Occipital lobe (tissue), 2 donors: ENCODE measurements around the gene RAP2A. TPM values are rescaled to one million over a fixed set of nuclear protein-coding genes. Genes with fewer than 3 reads are reported as not detected.

Source experiments
- DNase-seq: peaks from one replicate; lab custom pipeline; 2025; lab: John Stamatoyannopoulos, UW
- total RNA-seq: library from RNA; depleted of rRNA; stranded (reverse); fragments of >200 nt; gene quantifications from one replicate; pipeline ENCODE4 v1.2.3, GENCODE V29; 2014

RAP2A gene
- total RNA-seq = 397 TPM

DNA sequence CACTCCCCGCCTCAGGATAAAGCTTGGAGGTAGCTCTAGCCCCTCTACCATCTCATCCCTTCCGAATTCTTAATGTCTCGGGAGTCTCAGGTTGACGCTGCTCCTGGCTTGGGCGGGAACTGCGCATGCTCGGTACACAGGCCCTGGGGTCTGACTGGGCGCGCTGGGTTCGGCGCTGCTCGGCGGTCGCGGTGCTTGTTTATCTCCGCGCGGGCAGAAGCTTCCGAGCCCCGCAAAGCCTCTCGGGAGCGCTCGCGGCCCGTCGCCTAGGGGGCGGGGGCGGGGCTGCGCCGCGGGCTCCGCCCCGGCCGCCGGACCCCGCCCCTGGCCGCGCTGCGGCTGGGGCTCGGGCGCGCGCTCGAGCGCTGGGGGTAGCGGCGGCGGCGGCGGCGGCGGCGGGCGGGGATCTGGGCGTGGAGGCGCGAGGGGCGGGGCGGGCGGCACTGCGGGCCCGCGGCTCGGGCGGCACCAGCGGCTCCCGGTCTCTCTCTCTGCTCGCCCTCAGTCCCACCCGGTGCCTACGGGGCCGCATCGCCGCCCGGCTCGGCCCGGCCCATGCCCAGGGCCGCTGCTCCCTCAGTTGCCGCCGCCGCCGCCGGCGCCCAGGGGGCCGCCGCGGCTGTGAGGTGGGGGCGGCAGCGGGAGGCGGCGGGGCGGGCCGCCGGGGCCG lies at the start of gene RAP2A:
Gene RAP2A (plus strand): TSS at position 443 of the 670 bp plus-strand sequence. CDS start 302 bp downstream, outside the sequence.
- peak; percentile 89 for DNase-seq

DNA sequence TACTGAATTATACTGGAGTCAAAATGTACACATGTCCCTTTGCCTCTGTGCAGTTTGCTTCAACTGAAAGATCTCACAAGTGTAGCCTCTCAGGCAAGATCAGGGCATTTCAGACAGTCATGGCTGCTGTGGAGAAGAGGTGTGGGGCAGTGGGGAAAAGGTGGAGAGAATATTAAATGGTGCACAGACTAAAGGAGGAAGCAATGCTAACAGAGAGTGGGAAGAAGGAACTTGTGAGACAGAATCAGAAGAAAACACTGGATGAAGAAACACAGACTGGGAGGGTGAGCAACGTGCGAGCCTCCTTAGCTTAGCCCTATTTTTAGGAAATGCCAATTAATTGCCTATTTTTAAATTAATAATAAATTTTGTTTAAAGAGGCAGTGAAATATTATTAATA lies 49.6 kb upstream of the RAP2A start:
- no peak for DNase-seq

DNA sequence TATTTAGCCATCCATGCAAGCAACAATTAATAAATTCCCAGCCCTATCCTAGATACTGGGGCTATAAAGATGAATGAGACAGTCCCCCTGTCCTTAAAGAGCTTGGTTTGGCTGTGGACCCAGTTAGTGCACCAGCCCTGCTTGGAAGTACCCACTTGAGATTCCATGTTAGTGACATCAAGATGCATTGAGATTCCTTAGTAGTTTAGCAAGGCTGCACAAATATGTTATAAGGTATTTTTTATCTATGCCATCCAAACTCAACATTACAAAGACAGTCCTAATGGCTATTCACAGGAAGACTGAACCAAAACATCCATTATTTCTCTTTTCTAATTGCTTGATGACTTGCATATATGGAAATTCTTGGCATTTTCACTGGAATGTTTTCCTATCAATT lies 48.8 kb upstream of the RAP2A start:
- no peak for DNase-seq

DNA sequence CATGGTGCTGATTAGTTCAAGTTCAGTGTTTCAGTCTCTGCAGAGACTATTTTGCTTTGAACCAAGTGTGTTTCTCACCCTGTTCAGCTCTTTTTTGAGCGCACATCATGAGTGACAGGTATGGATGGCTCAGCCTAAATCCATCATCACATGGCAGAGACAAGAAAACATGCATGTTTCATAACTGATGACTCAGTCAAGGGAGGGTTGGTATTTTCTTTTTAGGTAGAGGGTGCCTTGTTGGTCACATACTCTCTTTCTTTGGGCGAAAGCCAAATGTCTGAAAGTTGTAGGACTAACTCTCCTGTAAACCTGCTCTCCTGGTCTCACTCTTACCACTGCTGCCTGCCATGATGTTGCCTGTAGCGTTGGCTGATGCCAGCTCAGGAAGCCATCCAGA lies 48.1 kb upstream of the RAP2A start:
- DNase-seq = no peak

DNA sequence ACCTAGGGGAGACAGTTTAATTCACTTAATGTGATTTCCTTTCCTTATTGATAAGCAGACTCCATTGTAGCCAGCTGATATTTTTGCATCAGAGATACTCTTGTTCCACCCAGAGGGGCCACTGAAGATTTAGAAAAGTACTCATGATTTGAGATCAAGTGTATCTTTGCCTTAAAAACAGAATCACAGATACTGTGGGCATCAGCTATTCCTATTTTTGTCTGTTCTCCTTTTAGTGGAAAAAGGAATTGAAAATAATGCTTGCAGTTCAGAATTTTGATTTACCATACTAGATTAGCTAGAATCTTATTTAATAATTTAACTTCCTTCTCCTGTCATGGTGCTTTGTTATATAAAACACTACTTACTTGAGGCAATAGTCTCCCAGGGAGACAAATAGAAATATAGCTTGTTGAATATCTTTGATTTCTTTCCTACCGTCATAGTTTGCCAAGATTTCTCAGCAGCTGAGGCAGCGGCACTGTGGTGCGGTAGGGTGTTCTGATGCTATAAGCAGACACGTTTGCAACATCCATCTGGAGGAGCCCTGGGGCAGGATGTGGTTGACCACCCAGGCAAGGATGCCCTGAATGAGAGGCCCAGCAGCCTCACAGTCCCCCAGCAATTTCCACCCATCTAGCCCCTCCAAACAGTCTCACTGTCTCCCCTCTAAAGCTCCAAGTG lies 47.0 kb upstream of the RAP2A start:
- DNase-seq = no peak

DNA sequence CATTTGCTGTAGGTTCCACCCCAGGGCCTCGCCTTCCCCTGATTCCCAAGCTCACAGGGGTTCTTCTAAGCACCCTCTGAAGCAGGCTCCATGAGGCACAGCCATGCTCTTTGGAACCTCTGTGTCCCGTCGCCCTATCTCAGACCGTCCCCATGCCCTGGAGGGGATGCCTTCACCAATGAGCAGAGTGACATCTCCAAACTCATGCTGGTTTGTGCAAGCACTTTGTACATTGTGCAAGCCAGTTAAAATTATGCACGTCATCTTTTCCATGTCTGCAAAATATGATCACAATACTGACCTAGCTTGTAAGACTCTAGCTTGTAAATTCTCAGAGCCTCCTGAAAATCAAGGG lies 46.5 kb upstream of the RAP2A start:
- no peak for DNase-seq

DNA sequence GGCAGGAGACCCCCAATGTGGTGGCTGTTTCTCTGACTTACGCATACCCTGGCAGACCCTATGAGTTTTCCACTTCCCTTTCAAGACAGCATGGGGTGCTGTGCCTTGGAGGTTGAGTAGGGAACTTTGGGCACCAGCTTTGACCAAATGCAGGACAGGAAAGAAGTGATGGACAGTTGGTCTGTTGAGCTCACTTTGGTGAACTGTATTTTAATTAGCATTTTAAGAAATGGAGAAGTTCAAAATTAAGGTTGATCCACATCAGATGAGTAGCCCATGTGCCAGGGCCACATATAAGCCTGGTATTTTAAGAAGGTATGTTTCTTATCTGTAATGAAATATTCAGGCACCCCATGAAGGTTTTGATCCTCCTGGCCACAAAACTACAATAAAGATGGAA lies 46.1 kb upstream of the RAP2A start:
- DNase-seq = no peak

DNA sequence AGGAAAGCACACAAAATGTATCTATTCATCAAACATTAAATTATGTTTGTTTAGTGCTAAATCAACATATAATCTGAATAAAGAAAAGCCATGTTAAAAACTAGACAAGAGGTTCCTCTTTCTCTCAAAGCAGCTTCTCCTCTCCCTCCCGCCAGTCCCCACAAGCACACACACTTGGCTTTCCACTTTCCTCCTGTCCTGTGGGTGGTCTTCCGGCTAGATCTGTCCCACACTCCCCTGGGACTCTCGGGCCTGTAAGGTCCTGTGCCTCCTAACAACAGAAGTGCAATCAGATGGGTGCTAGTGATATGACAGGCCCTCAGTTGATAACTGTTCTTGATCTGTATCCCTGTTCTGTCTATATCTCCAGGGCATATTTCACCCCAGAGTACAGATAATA lies 45.6 kb upstream of the RAP2A start:
- no peak for DNase-seq

DNA sequence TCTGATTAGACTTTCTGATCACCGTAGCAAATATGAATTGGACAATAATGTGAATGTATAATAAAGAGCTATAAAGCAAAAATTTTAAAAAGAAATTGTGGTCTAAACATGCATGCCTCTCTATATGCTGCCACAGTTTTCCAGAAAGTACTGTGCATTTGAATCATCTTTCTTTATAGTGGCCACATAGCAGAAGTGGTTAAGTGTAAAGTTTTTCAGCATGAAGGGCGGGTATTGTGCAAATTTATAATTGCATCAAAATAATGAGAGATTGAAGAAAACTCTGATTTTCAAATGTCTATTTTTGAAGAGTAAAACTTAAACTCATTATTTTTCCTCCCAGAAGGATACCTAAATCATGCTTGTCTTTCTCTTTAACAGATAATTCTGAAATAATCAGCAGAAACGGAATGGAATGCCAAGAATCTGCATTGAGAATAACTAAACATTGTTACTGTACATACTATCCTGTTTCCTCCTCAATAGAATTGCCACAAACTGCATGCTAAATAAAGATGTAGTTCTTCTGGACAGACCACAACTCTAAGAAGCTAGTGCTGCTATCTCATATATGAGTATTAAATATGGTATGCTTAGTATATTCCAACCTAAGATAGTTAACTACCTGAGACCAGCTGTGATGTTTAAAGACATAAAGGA lies 42.9 kb upstream of the RAP2A start:
- no peak for DNase-seq

DNA sequence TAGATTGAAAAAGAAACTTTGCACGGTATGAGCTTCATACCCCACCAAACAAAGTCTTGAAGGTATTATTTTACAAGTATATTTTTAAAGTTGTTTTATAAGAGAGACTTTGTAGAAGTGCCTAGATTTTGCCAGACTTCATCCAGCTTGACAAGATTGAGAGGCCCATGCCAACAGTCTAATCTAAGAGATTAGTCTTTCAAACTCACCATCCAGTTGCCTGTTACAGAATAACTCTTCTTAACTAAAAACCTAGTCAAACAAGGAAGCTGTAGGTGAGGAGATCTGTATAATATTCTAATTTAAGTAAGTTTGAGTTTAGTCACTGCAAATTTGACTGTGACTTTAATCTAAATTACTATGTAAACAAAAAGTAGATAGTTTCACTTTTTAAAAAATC lies 41.9 kb upstream of the RAP2A start:
- no peak for DNase-seq

DNA sequence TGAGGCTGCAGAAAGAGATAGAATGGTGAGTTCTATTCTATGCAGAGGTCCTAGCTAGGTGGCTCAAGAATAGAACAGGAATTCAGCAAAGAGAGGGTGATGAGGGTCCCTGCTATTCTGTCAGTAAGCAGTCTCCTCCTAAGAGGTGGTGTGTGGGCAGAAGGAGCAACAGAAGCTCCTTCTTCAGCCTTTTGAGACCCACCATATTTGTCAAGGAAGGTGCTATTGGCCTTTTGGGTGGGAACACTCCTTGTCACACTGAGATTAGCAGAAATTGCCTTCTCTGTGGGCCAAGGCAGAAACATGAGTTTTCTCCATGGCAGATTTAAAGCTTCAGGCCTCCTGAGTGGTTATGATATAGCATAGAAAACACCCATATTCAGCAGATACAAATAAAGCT lies 39.4 kb upstream of the RAP2A start:
- no peak for DNase-seq

DNA sequence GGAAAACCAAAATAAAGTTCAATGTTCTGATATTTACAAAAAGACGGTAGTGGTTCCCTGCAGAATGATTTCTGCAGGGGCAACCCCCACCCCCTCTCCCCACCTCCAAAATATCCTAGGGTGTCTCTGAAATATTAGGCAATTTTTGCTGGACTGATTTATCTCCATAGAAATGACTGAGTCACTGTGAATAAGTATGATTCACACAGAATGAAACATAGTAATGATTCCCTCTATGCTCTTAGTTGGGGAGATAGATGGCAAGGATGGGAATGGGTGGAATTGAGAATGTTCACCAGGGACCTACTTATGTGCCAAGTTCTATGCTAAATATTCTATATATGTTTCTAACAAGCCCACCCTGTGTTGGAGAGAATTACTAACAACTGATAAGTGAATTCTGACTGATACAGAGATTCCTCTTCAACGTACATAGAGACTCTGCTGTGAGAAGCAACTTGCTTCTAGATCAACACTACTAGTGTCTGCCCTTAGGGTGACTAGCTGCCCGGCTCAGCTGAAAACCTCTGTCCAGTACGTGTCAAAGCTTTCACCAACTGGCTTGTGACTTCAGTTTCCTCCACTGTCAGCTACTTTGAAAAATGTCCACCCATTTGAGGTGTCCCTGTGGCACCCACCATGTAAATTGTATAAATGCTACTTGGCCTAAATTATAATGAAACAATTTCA lies 38.4 kb upstream of the RAP2A start:
- no peak for DNase-seq

DNA sequence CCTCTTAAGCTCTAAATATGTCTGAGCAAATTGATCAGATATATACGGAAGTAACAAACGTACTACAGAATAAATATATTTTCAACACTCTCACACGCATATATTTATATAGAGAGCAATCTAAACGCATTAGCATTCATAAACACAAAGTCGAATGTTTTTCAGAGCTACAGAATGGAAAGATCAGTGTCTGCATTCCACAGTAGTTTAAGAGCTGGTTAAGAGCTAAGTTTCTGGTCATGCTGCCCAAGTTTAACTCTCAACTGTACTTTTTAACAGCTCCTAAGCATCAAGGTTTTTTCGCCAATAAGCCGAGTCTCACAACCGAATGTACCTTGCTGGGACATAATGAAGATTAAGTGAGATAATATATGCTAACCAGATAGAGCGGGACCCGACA lies 36.7 kb upstream of the RAP2A start:
- no peak for DNase-seq

DNA sequence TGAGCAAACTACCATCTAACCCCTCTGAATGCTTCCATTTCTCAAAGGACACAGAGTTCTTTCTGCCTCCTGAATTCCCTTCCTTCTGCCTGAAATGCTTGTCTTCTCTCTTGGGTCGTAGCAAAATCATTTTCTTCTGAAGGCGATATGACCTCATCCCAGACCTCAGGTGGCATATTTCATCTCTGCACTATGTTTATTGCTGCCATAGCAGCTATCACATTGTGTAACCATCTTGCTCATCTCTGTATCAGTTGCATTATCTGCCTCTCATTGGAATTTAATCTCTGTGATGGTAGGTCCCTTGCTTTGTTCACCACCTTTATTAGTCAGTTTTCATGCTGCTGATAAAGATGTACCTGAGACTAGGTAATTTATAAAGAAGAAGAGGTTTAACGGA lies 32.5 kb upstream of the RAP2A start:
- no peak for DNase-seq

DNA sequence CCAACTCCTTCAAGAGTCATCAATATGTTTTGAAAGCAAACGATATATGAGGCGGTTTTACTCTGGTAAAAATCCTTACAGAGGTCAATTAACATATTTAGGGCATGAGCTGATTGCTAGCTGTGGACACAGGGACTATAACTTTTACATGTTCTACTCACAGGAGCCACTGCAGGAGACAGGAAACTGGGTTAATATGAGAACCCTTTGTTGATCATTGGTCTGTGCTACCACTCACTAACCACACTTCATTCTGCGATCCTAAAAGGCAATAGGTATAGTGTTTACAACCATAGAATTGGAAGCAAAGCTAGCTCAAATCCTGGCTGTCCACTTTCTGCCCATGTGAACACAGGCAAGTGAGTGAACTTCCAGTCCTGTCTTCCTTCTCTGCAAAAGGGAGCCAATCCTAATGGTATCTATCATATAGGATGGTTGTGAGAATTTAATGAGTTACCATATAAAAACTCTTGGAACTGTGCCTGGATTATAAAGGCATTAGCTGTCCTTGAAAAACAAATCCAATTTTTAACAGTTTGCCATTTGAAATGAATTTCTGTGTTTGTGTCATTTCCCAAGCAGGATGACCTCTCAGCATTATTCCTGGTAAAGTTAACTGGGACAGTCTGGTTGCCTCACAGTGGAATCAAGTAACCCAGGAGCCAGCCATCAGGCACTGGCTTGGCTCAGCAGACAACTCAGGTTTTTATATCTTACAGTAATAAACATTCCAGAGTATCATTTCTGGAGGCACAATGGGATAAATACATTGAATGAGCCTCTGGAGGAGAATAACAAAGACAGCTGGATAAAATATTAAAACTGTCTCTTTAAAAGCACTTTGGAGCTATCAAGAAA lies 29.8 kb upstream of the RAP2A start:
- DNase-seq = no peak

DNA sequence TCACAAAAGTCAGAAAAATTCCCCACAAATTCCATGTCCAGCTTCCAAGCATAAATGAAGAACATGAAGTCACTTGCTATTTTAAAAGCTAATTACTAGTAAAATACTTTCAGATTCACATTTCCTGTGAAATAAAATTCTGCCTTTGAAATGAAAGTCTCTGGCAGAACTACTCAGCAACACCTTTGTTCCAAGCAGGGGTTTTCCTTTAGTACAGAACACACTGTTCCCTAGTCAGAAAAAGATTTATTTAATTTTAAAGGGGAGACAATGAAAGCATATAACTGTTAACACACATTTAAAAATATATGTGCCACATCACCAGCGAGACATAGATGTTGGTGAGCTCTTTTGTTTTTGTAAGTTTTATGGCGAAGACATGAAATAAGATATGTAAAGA lies 26.4 kb upstream of the RAP2A start:
- DNase-seq = no peak

DNA sequence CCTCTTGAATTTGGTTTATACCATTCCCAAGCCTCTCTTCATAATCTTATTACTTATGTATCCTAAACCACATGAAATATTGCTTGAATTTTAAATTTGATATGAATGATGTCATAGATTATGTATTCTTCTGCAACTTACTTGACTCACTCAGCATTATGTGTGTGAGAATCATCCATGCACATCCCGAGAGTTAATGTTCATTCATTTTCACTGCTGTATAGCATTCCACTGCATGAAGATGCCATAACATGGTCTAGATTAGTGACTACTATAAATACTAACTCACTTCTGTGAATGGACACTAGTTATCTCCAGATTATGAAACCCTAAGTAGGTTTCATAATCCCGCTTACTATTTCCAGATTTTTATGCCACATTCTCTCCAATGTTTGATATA lies 25.0 kb upstream of the RAP2A start:
- DNase-seq = no peak

DNA sequence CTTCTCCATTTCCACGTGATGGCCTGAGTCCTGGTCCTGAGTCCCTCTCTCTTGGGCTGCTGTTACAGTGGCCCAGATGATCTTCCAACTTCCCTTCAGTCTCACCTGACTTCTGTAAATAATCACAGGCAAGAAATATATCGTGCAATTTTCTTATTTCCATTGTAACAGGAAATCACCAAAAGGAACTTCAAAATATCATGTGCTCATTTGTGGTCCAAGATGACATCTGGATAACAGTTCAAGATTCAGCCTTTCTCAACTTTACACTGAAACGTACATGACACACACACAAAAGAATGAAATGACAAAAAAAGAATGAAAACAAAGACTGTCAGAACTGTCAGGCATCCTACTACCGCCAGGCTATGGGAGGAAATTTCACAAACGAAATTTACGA lies 22.0 kb upstream of the RAP2A start:
- no peak for DNase-seq

DNA sequence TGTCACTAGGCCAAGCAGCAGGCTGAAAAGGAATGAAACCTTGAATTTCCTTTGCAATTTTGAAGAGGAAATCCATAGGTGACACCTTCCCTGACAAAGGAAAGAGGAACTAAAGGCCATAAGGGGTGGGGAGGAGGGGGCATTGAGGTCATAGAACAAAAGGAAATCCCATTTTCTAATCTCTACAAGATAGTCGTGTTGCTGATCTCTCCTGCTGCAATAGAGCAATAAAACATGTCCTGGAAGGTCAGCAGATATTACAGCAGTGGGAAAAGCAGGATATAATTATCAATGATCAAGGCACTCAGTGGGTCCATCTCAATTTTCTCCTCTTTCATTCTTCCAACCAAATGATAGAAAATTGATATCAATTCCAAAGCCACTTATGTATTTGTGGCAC lies 20.3 kb upstream of the RAP2A start:
- DNase-seq = no peak

DNA sequence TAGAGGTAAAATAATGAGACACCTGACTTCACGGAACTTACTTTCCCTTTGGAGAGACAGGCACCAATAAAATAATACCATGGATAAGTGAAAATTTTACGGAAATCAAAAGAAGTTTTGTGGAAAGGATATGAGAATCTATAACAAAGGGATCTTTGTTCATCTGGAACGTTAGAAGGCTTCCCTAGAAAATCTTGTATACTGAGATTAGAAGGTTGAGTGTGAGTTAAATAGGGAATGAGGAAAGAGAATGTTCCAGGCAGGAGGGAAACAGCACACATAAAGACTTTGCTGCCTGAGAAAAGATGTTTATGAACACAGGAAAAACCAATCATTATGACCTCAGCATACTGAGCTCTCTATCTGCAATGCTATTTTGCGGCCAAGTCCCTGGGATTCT lies 19.6 kb upstream of the RAP2A start:
- no peak for DNase-seq

DNA sequence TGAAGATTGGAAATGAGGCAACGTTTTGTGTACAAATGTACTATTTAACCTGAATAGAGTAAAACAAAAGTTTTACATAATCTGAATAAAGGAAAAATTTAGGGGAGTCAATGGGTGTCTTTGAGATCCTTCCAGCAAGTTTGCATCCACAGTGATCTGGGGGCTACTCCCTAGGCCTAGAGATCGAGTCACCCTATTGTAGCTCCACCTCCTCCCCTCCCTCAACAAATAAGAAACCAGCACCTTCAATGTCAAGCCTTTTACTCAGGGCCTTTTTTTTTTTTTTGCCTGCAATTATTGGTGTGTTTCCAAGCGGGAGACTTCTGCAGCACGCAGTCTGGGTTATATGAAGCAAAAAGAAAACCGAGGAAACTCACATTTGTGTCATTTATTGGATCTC lies 16.3 kb upstream of the RAP2A start:
- no peak for DNase-seq
